OCI-M2 (cell line): ENCODE data around the gene ZSWIM1.
"Not testable (repeated sequence)": the region's sequence is repeated elsewhere in the genome, so short reads cannot be mapped to it uniquely, and the experiment has no call there.

Experiments
- DNase-seq: peaks from one replicate; lab custom pipeline; 2025; ENCODE audit not compliant: unreplicated experiment; lab: John Stamatoyannopoulos, UW

Gene ZSWIM1

DNA sequence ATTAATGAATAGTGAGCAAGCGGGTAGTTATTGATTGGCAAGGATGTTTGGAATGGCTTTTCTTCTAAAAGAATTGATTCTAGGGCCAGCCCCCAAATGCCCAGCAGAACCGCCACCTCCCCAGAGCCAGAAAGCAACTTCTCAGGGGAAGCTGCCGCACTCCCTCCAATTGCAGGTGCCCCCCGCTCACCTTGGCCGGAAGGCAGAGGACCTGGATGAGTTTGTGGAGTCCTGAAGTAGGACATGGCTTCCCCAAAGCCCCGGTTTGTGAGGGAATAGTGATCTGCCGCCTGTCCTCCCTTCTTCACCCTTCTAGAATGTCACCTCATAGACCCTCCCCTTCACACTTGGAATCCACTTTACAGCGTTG, 6.3 kb downstream of the ZSWIM1 start, which contains the start of gene SPATA25:
SPATA25 (minus strand) TSS at position 277 of the 370 bp plus-strand sequence; CDS start at position 245, 32 bp downstream.
- DNase-seq, result no peak

- no peak for DNase-seq
Measured at GRCh38 chr20:45888681-45889080, 7.7 kb downstream of the ZSWIM1 start.

DNA sequence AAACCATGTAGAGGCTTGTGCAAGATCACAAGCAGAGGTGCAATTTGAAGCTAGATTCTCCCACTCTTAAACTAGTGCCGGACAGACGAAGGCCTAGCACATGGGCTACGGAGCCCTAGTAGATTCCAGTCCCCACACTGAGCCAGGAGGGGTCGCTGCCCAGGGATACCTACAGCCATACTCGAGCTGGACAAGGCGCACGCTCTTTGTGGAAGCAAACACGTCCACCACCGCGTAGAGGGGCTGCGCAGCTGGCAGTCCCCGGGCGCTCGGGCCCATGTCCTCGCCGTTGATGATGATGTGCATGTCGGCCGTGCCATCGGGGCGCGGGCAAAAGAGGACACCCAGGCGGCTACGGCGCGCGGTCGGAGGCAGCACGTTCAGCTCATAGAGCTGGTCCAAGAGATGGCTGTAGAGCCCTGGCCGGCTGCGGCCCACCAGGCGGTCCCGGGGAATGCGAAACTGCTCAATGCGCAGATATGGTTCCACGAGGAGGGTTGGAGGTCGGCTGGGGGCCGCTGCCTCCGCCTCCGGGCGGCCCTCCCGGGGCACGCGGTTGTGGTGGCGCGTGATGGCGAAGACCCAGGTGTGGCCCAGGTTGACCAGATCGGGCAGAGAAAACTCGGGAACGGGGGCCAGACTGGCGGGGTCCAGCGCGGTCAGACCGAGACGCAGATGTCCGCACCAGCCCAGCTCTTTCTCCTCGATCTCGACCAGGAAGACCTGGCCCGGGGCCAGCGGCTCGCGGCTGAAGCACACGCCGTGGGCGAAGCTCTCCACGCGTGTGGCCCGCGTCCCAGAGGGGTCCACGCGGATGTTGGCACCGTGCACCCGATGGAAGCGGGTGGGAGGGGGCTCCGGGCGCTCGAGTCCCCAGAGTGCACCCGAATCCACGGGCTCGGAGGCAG, 9.3 kb downstream of the ZSWIM1 start:
- DNase-seq, result peak; percentile 56

GRCh38 chr20:45890985-45891983, 10.3 kb downstream of the ZSWIM1 start, which contains the start of the genes CTSA and NEURL2:
CTSA (plus strand) TSS chr20:45891335; CDS start chr20:45891569, 234 bp downstream.
NEURL2 (minus strand) TSS chr20:45891208; CDS start chr20:45890991, 217 bp downstream.
- peak; percentile 86 for DNase-seq

GRCh38 chr20:45892049-45892825, 11.2 kb downstream of the ZSWIM1 start:
- DNase-seq, result no peak

GRCh38 chr20:45892828-45893500, 11.9 kb downstream of the ZSWIM1 start:
- DNase-seq, result no peak

DNA sequence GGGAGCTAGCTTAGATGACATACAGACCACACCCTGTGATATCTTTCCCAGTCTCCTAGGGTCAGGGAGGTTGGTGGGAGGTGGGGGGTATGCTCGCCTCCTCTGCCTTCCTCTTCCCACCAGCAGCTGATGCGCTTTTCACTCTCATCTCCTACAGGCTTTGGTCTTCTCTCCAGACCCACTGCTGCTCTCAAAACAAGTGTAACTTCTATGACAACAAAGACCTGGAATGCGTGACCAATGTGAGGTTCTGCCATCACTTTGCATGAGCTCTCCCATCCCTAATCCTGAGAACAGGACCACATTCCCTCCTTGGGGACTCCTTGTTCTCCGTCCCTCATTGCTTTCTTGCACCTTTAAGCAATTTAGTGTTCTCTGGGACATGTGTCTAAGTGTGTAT, 12.8 kb downstream of the ZSWIM1 start:
- no peak for DNase-seq

- no peak for DNase-seq
Measured at GRCh38 chr20:45894797-45895196, 13.8 kb downstream of the ZSWIM1 start.

DNA sequence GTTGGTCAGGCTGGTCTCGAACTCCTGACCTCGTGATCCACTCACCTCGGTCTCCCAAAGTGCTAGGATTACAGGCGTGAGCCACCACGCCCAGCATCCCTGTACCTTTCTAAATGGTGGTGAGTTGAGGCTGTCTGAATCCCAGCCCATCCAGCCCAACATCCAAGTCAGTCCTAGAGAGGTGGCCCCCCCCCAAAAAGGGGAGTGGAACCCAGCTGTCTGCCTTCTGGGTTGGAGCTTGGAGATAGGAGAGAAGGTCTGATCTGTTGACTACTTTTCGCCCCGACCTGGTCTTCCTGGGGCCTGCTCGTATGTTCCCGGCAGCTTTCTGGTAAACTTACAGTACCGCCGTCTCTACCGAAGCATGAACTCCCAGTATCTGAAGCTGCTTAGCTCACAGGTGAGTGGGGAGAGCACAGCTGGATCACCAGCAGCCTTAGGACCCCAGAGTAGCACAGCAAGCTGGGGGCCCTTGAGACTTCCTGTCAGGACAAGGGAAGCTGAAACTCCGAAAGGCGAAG, 15.7 kb downstream of the ZSWIM1 start:
- no peak for DNase-seq

GRCh38 chr20:45897289-45897688, 16.3 kb downstream of the ZSWIM1 start:
- DNase-seq, result no peak

DNA sequence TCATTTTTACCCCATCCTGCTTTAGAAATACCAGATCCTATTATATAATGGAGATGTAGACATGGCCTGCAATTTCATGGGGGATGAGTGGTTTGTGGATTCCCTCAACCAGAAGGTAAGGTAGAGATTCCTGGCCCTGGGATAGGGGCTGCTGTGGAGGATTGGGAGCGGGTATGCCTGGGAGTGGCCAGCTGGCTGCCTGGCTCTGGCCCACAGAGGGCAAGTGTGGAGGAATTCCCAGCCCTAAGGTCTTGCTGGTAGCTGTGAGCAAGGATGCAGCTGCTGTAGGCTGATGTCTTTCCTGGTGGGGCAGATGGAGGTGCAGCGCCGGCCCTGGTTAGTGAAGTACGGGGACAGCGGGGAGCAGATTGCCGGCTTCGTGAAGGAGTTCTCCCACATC, 16.7 kb downstream of the ZSWIM1 start:
- DNase-seq, result no peak

DNA sequence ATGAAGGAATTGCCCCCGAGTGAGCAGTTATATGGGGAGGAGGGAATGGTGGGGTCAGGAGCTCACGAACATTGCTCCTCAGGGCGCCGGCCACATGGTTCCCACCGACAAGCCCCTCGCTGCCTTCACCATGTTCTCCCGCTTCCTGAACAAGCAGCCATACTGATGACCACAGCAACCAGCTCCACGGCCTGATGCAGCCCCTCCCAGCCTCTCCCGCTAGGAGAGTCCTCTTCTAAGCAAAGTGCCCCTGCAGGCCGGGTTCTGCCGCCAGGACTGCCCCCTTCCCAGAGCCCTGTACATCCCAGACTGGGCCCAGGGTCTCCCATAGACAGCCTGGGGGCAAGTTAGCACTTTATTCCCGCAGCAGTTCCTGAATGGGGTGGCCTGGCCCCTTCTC, 17.3 kb downstream of the ZSWIM1 start:
- no peak for DNase-seq

DNA sequence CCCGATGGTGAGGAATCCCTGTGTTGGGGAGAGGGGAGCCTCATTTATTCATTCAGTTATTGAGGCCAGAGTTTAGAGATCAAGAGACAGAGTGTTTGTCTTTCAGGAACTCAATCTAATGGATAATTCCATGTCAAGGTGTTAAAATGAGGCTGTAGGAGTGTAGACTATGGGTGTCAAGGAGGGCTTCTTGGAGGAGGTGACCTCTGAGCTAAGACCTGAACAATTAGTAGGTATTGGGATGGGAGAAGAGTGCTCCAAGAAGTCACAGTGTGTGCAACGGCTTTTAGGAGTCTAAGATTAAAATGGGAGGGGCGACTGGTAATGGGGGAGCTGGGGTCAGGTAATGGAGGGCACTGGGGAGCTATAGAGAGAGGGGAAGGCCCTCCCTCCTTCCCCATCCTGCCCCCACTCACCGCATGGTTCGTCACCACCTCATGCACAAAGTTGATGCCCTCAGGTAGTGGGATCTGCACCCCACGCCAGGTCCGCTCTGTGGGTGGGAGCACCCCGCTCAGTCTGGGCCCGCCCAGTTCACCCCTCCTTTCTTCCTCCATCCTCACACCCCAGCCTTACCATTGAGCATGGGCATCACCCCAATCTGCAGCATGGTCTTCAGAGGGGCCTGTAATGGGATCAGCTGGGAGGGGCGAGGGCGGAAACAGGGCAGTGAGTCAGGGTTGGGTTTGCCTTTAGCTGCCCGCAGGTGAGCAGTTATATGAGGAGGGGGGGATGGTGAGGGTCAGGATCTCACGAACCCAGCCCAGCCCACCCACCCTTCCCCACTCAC, 18.2 kb downstream of the ZSWIM1 start:
- DNase-seq, result no peak

GRCh38 chr20:45901332-45901731, 20.3 kb downstream of the ZSWIM1 start:
- not testable (repeated sequence) for DNase-seq

- DNase-seq, result no peak
Measured at GRCh38 chr20:45902199-45902701, 21.2 kb downstream of the ZSWIM1 start.

GRCh38 chr20:45904583-45905504, 23.8 kb downstream of the ZSWIM1 start:
- no peak for DNase-seq

GRCh38 chr20:45905505-45906079, 24.6 kb downstream of the ZSWIM1 start:
- no peak for DNase-seq
